A549 treated with dexamethasone at 1 μM for 4 hours (cell line): ENCODE data around the gene APOA1. TPM values are rescaled to one million over a fixed set of nuclear protein-coding genes. Genes with fewer than 3 reads are reported as not detected.

Experiments
- total RNA-seq: library from RNA; stranded (reverse); fragments of 200-300 nt; extraction: Qiagen RNA extraction; gene quantifications from 5 replicates; pipeline ENCODE4 v1.2.3, GENCODE V29; 2022

Gene APOA1
- total RNA-seq: 0.12 to 0.34 TPM (median 0.20 TPM) in 5 replicates

GRCh38 chr11:116837231-116838091 is at the start of gene APOA1:
TSS of gene APOA1 (minus strand) at chr11:116837622. CDS start at chr11:116837387, 235 bp downstream.

GRCh38 chr11:116829525-116830183 is 7.8 kb downstream of the APOA1 start, which contains the start of gene APOC3:
TSS of gene APOC3 (plus strand) at chr11:116829907. CDS start at chr11:116830583, 676 bp downstream.

DNA sequence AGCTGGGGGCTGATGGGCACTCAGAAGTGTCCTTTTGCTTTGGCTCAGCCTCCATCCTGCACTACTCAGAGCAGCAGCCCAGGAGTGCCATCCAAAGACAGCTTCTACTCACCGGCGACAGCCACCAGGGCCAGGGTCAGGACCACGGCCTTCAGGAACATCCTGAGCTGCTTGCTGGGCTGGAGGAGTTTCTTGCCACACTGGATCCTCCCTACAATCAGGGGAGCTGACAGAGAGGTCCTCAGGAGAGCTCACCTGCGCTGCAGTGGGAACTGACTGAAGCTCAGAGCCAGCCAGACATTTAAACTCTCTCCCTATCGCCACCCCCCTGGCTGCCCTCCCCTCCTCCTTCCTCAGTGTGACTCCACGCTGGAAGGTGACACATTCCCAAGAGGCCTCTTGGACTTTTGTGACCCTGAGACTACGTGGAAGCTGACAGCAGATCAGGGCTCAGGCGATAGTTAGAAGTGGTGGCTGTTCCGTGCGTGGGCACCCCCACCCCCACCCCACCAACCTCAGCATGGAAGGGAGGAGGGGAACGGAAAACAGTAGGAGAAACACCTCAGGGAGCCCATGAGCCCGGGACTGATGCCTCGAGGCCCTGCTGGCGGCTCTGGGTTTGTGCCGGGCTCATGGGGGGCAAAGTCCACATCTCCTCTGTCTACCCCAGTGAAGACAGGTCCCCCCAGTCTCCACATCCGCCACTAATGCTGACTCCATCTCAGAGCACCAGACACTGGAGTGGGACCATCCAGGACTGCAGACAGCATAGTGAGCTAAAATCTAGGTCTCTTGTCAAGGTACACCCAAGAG is 14.2 kb downstream of the APOA1 start, which contains the start of gene APOA4:
Gene APOA4 (minus strand): TSS at position 274 of the 813 bp plus-strand sequence. CDS start 113 bp downstream, at position 161.

GRCh38 chr11:116791813-116792143 is 45.6 kb downstream of the APOA1 start, which contains the start of gene APOA5:
TSS of gene APOA5 (minus strand) at chr11:116791879. CDS start at chr11:116791860, 19 bp downstream.

DNA sequence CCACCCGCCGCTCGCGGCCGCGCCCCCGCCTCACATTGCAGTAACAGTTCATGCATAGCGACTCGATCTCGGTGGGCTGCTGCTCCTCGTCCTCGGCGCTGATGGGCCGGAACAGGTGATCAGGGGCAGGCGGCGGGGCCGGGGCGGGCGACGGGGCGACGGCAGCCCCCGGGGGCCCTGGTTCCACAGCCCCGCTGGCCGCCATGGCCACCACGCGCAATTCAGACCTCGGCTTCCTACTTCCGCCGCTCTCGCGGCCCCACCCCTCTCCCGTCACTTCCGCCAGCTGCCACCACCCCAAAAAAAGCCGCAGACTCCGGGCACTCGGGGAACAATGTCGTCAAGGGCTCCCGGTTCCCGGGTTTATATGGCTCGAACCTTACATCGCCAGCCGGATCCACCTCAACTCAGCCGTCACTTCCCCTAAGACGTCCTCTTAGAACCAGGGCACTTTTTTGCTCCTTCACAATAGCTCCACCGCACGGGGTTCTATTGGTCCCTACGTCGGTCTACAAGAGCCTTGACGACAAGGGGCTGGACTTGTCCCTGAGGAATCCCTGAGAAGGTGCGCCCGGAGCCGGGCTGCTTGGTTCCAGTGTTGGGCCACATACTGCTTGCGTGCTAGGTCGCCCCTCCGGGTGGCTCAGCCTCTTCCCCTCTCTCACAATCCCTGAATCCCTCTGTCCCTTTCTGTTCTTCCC is 49.5 kb downstream of the APOA1 start, which contains the start of gene ZPR1:
Gene ZPR1 (minus strand): TSS at position 238 of the 701 bp plus-strand sequence. CDS start 33 bp downstream, at position 205.

Other genes with a start within 250 kb of the APOA1 start
- 11.5 to 13.3 TPM (median 12.4 TPM) in 5 replicates for gene BUD13, start 64.6 kb downstream of the APOA1 start, total RNA-seq
- gene ZPR1, start 49.6 kb downstream of the APOA1 start, total RNA-seq: 53.5 to 63.7 TPM (median 62.9 TPM) in 5 replicates
- gene APOA5, start 45.7 kb downstream of the APOA1 start, total RNA-seq: 0.05 TPM in 1 of 5 replicates, not detected in the others
- not detected in 5 replicates for gene APOA4, start 14.3 kb downstream of the APOA1 start, total RNA-seq
- gene APOC3, start 7.7 kb downstream of the APOA1 start, total RNA-seq: not detected in 5 replicates